Mesenchymal stem cell (in vitro differentiated cells and primary cell): ENCODE measurements around the gene PDE7B.

Experiments
- DNase-seq: peaks from one replicate; pipeline ENCODE4 v3.0.0-alpha.2; 2013
- H2AFZ ChIP-seq: one replicate; pipeline ENCODE4 v1.6.1; 2013; ENCODE audit warnings: low read depth, mild to moderate bottlenecking, control low read depth, inconsistent platforms, low read length, moderate library complexity
- H2AK5ac ChIP-seq: 2 replicates; pipeline ENCODE4 v1.6.1; 2013; ENCODE audit warnings: low read length, moderate library complexity, mild to moderate bottlenecking, inconsistent platforms; ENCODE audit not compliant: severe bottlenecking
- H2BK120ac ChIP-seq: one replicate; pipeline ENCODE4 v1.6.1; 2013; ENCODE audit warnings: low read depth, mild to moderate bottlenecking, inconsistent platforms, low read length, moderate library complexity
- H2BK12ac ChIP-seq, 2 experiments: one replicate each; pipeline ENCODE4 v1.6.1; 2013; ENCODE audit warnings: inconsistent platforms in 2 of 2, low read length in 2 of 2, mild to moderate bottlenecking in 2 of 2, moderate library complexity in 2 of 2, control low read depth in 1 of 2
- H2BK15ac ChIP-seq: one replicate; pipeline ENCODE4 v1.6.1; 2013; ENCODE audit warnings: mild to moderate bottlenecking, low read depth, inconsistent platforms; ENCODE audit not compliant: poor library complexity, severe bottlenecking
- H2BK5ac ChIP-seq: 2 replicates; pipeline ENCODE4 v1.6.1; 2013; ENCODE audit warnings: low read depth, mild to moderate bottlenecking, low read length, control low read depth, inconsistent platforms; ENCODE audit not compliant: poor library complexity, severe bottlenecking
- H3K14ac ChIP-seq, 2 experiments: one replicate each; pipeline ENCODE4 v1.6.1; 2013; ENCODE audit warnings: inconsistent platforms in 2 of 2, low read length in 2 of 2, control low read depth in 1 of 2, mild to moderate bottlenecking in 1 of 2, moderate library complexity in 1 of 2
- H3K18ac ChIP-seq, 2 experiments: one replicate each; pipeline ENCODE4 v1.6.1; 2013; ENCODE audit warnings: inconsistent platforms in 2 of 2, low read length in 2 of 2, control low read depth in 1 of 2, low read depth in 1 of 2, mild to moderate bottlenecking in 1 of 2
- H3K23ac ChIP-seq, 2 experiments: one replicate each; pipeline ENCODE4 v1.6.1; 2013; ENCODE audit warnings: inconsistent platforms in 2 of 2, low read length in 2 of 2, mild to moderate bottlenecking in 2 of 2, moderate library complexity in 2 of 2, control low read depth in 1 of 2
- H3K27ac ChIP-seq: 2 replicates; pipeline ENCODE4 v1.5.1; 2013; ENCODE audit warnings: mild to moderate bottlenecking, moderate library complexity, low read length, control low read depth, inconsistent platforms; ENCODE audit not compliant: poor library complexity, severe bottlenecking
- H3K27me3 ChIP-seq, 2 experiments: 2 replicates each; pipeline versions ENCODE4 v1.6.1 to v1.7.0; 2013; ENCODE audit warnings: low read length in 2 of 2, mild to moderate bottlenecking in 2 of 2, moderate library complexity in 2 of 2, control low read depth in 1 of 2, inconsistent platforms in 1 of 2; ENCODE audit not compliant: control insufficient read depth in 1 of 2, insufficient read depth in 1 of 2
- H3K36me3 ChIP-seq, 2 experiments: 2 replicates each; pipeline versions ENCODE4 v1.6.1 to v1.7.0; 2013; ENCODE audit warnings: low read length in 2 of 2, control low read depth in 1 of 2, inconsistent platforms in 1 of 2, low read depth in 1 of 2, mild to moderate bottlenecking in 1 of 2; ENCODE audit not compliant: insufficient read depth in 2 of 2, control insufficient read depth in 1 of 2
- H3K4ac ChIP-seq, 2 experiments: one replicate each; pipeline ENCODE4 v1.6.1; 2013; ENCODE audit warnings: inconsistent platforms in 2 of 2, low read length in 2 of 2, mild to moderate bottlenecking in 2 of 2, moderate library complexity in 2 of 2, control low read depth in 1 of 2, low read depth in 1 of 2
- H3K4me1 ChIP-seq: 2 replicates; pipeline ENCODE4 v1.6.1; 2013; ENCODE audit warnings: low read depth, low read length, control low read depth; ENCODE audit not compliant: control insufficient read depth, insufficient read depth
- H3K4me2 ChIP-seq: 2 replicates; pipeline ENCODE4 v1.6.1; 2013; ENCODE audit warnings: low read length, mild to moderate bottlenecking, inconsistent platforms; ENCODE audit not compliant: poor library complexity, severe bottlenecking
- H3K4me3 ChIP-seq, 2 experiments: 2 replicates each; pipeline versions ENCODE4 v1.5.1 to v1.7.0; 2013; ENCODE audit warnings: low read length in 2 of 2, mild to moderate bottlenecking in 2 of 2, control low read depth in 1 of 2, low read depth in 1 of 2; ENCODE audit not compliant: insufficient read depth in 1 of 2
- H3K79me1 ChIP-seq: replicated peaks from 2 replicates; pipeline ENCODE4 v1.6.1; 2013; ENCODE audit warnings: mild to moderate bottlenecking, control low read depth, low read length, inconsistent platforms; ENCODE audit not compliant: poor library complexity, severe bottlenecking
- H3K9ac ChIP-seq: 2 replicates; pipeline ENCODE4 v1.7.0; 2013; ENCODE audit warnings: mild to moderate bottlenecking, low read length, moderate library complexity
- H3K9me3 ChIP-seq: 2 replicates; pipeline ENCODE4 v1.7.0; 2013; ENCODE audit warnings: mild to moderate bottlenecking, low read length; ENCODE audit not compliant: control insufficient read depth
- H4K8ac ChIP-seq: one replicate; pipeline ENCODE4 v1.6.1; 2013; ENCODE audit warnings: inconsistent platforms, mild to moderate bottlenecking, low read length, moderate library complexity
- H4K91ac ChIP-seq: one replicate; pipeline ENCODE4 v1.6.1; 2013; ENCODE audit warnings: mild to moderate bottlenecking, low read length, inconsistent platforms
- WGBS: methylation state at CpG from one replicate; pipeline ENCODE4 v1.1.7; 2013; ENCODE audit warnings: mixed read lengths; 5-methylcytosine and 5-hydroxymethylcytosine counted together

The PDE7B gene

GRCh38 chr6:136161950-136162349 is 310.4 kb downstream of the PDE7B start:
- Histone ChIP-seq H3K27ac (no peak overlapping the region), H3K4me1 (no peaks in the 10 kb centered on the region), H2BK5ac (no peak overlapping the region), H3K14ac (no peak overlapping the region), H2AFZ (no peak overlapping the region), H3K9me3 (peaks cover 3% of the 10 kb centered on the region), H3K36me3 (peaks cover 0 to 99% of the 10 kb centered on the region in 2 experiments), H3K23ac (no peak overlapping the region), H3K79me1 (no peaks in the 10 kb centered on the region), H3K4ac (no peak overlapping the region), H2AK5ac (no peak overlapping the region), H3K18ac (no peak overlapping the region), H4K8ac (no peak overlapping the region), H4K91ac (no peak overlapping the region), H3K4me3 (no peak overlapping the region), H2BK15ac (no peak overlapping the region), H2BK120ac (no peak overlapping the region), H3K27me3 (no peaks in the 10 kb centered on the region), H3K4me2 (no peak overlapping the region), H3K9ac (no peak overlapping the region), H2BK12ac (no peak overlapping the region)
- WGBS: 51% methylated on average over 2 of the region's 3 CpGs
- DNase-seq: peak; percentile 51

GRCh38 chr6:136163260-136163659 is 311.8 kb downstream of the PDE7B start:
- no peak overlapping the region for H2BK15ac ChIP-seq
- H3K27me3 ChIP-seq: no peaks in the 10 kb centered on the region
- 92% methylated on average over 3 of the region's 3 CpGs for WGBS
- peaks cover 0 to 99% of the 10 kb centered on the region in 2 experiments for H3K36me3 ChIP-seq
- no peak overlapping the region for H2AK5ac ChIP-seq
- H3K4ac ChIP-seq: no peak overlapping the region
- H3K4me2 ChIP-seq: no peak overlapping the region
- no peak overlapping the region for H3K27ac ChIP-seq
- no peak overlapping the region for H2BK5ac ChIP-seq
- no peaks in the 10 kb centered on the region for H3K79me1 ChIP-seq
- H3K18ac ChIP-seq: no peak overlapping the region
- peaks cover 5% of the 10 kb centered on the region for H3K9me3 ChIP-seq
- H3K23ac ChIP-seq: no peak overlapping the region
- no peak overlapping the region for H3K9ac ChIP-seq
- H4K8ac ChIP-seq: no peak overlapping the region
- no peak for DNase-seq
- no peak overlapping the region for H3K4me3 ChIP-seq
- H3K14ac ChIP-seq: no peak overlapping the region
- no peak overlapping the region for H4K91ac ChIP-seq
- H2BK12ac ChIP-seq: no peak overlapping the region
- H2BK120ac ChIP-seq: no peak overlapping the region
- H2AFZ ChIP-seq: no peak overlapping the region
- no peaks in the 10 kb centered on the region for H3K4me1 ChIP-seq

DNA sequence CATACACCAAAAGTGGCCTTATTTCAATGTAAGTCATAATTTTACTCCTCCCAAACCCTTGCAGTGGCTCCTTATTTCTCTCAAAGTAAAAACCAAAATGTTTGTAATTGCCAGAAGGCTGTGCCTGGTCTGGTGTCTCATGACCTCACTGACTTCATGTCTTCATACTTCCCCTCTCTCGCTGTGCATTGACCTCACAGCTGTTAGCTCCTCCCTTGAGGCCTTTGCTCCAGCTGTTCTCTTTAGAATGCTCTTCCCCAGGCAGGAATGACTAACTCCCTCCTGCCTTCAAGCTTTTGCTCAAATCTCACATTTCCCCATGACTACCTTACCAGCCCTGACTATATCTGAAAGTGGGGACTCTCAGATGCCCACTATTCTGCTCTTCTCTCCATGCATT is 315.3 kb downstream of the PDE7B start:
- Histone ChIP-seq H3K27me3 (no peaks in the 10 kb centered on the region), H3K36me3 (peaks cover 0 to 95% of the 10 kb centered on the region in 2 experiments), H2AK5ac (no peak overlapping the region), H2BK5ac (no peak overlapping the region), H3K4ac (no peak overlapping the region), H2AFZ (no peak overlapping the region), H3K4me3 (no peak overlapping the region), H3K79me1 (no peaks in the 10 kb centered on the region), H3K14ac (no peak overlapping the region), H2BK12ac (no peak overlapping the region), H3K27ac (no peak overlapping the region), H3K23ac (no peak overlapping the region), H3K9ac (no peak overlapping the region), H4K91ac (no peak overlapping the region), H3K9me3 (peaks cover 8% of the 10 kb centered on the region), H3K18ac (peak overlapping the region in 1 of 2 experiments; percentile 12), H2BK120ac (no peak overlapping the region), H3K4me2 (no peak overlapping the region), H2BK15ac (no peak overlapping the region), H3K4me1 (no peaks in the 10 kb centered on the region), H4K8ac (no peak overlapping the region)
- 58% methylated on average over 1 of the region's 1 CpG for WGBS
- DNase-seq: no peak

- H3K23ac ChIP-seq: no peak overlapping the region
- no peak overlapping the region for H3K9ac ChIP-seq
- no peak overlapping the region for H3K18ac ChIP-seq
- peaks cover 8% of the 10 kb centered on the region for H3K9me3 ChIP-seq
- 93% methylated on average over 2 of the region's 2 CpGs for WGBS
- no peak overlapping the region for H3K4ac ChIP-seq
- H3K14ac ChIP-seq: no peak overlapping the region
- H2BK5ac ChIP-seq: no peak overlapping the region
- H3K4me1 ChIP-seq: no peaks in the 10 kb centered on the region
- no peak overlapping the region for H2BK15ac ChIP-seq
- H4K8ac ChIP-seq: no peak overlapping the region
- no peak overlapping the region for H2BK120ac ChIP-seq
- no peak overlapping the region for H3K4me3 ChIP-seq
- DNase-seq: no peak
- H3K27me3 ChIP-seq: no peaks in the 10 kb centered on the region
- H3K79me1 ChIP-seq: no peaks in the 10 kb centered on the region
- no peak overlapping the region for H4K91ac ChIP-seq
- no peak overlapping the region for H2BK12ac ChIP-seq
- no peak overlapping the region for H2AFZ ChIP-seq
- H3K4me2 ChIP-seq: no peak overlapping the region
- peaks cover 0 to 83% of the 10 kb centered on the region in 2 experiments for H3K36me3 ChIP-seq
- no peak overlapping the region for H2AK5ac ChIP-seq
- H3K27ac ChIP-seq: no peak overlapping the region
Measured at GRCh38 chr6:136169394-136170148, 318.1 kb downstream of the PDE7B start.
